NK-92 (cell line): Measurements from ENCODE around the gene NCAN.
"Not testable (repeated sequence)": the region's sequence is repeated elsewhere in the genome, so short reads cannot be mapped to it uniquely, and the experiment has no call there.

ENCODE experiments used
- DNase-seq: peaks from one replicate; lab custom pipeline; 2025; ENCODE audit not compliant: unreplicated experiment; lab: John Stamatoyannopoulos, UW

The NCAN gene

DNA sequence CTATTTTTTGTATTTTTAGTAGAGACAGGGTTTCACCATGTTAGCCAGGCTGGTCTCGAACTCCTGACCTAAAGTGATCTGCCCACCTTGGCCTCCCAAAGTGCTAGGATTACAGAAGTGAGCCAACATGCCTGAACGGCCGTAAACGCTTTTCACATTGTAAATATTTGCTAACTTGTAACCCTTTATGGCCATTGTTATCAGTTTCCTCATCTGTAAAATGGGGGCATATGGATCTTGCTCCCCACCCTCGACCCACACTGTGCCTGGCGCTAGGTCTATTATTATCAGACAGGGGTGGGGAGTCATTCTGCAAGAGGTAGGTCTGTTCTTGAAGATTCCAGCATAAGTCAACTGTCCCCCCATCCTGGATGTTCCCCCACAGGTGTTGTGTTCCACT lies 11.9 kb downstream of the NCAN start:
- DNase-seq, result no peak

GRCh38 chr19:19224150-19224851 lies 12.5 kb downstream of the NCAN start:
- DNase-seq, result no peak

GRCh38 chr19:19224852-19225494 lies 13.2 kb downstream of the NCAN start:
- no peak for DNase-seq

DNA sequence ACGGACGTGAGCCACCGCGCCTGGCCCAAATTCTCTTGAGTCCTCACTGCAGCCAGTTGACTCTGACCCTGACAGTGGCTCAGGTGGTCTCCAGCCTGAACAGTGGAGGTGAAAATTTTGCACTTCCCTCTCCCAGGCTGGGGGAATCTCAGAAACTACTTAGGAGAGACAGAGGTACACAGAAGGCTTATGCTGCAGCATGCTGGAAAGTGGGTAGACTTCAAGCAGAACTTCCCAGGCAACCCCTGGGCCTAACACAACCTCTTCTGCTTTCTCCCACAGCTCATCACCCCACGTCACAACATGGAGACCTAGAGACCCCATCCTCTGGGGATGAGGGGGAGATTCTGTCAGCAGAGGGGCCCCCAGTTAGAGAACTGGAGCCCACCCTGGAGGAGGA lies 14.4 kb downstream of the NCAN start:
- DNase-seq, result no peak

GRCh38 chr19:19226663-19227062 lies 14.9 kb downstream of the NCAN start:
- no peak for DNase-seq

- no peak for DNase-seq
Measured at GRCh38 chr19:19227217-19227616, 15.5 kb downstream of the NCAN start.

- no peak for DNase-seq
Measured at GRCh38 chr19:19229701-19230100, 17.9 kb downstream of the NCAN start.

GRCh38 chr19:19230999-19231398 lies 19.2 kb downstream of the NCAN start:
- DNase-seq, result no peak

DNA sequence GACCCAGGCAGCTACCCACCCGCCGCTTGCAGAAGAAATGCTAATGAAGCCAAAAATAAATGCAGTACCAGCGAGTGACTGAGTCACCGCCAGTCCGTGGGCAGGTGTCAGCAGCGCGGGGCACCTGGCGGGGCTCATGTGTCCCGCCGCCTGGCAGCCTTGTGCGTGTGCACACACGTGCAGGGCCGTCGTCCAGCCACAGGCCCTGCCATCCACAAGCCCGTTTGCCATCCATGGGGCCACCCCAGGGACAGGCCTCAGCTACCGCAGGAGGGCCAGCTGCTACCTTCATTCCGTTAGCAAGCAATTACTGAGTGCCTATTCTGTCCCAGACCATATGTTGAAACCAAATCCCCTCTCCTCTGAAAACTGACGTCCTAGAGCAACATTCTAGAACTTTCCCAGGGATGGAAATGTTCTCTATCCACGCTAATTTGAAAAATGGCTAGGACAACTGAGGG lies 20.5 kb downstream of the NCAN start:
- no peak for DNase-seq

DNA sequence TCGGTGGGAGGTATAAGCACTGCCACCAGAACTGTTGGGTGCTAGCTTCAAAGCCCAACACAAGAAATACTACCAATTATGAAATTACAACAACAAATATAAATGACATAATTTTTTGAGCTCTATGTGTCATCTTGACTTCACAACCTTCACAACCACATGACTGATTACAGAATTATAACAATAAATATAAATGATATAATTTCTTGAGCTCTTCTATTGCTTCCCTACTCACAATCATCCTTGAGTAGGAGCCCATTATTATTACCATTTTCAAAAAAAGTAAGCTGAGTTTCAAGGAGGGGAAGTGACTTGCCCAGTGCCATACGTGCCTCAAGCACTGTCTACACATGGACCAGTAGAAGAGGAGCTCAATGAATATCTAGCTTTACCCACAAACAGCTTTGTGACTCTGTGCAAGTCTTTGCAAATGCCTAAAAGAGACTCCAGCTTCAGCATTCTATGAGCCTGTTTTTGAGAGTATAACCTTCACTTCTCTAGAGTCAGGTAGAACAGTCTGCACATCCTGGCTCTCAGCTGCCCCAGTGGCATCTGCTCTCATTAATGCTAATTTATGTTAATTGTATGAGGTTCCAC lies 22.6 kb downstream of the NCAN start:
- no peak for DNase-seq

DNA sequence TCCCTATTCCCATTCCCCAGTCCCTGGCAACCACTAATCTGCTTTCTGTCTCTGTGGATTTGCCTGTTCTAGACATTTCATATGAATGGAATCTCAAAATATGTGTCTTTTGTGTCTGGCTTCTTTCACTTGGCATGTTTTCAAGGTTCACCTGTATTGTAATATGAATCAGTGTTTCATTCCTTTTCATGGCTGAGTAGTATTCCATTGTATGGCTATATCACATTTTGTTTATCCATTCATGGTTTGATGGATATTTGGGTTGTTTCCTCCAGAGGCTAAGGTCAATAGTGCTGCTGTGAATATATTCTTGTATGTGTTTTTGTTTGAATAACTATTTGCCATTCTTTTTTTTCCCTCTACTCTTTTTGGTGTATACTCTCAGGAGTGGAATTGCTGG lies 24.4 kb downstream of the NCAN start:
- no peak for DNase-seq

GRCh38 chr19:19238126-19238894 lies 26.6 kb downstream of the NCAN start:
- DNase-seq, result no peak

GRCh38 chr19:19239675-19240074 lies 27.9 kb downstream of the NCAN start:
- no peak for DNase-seq

DNA sequence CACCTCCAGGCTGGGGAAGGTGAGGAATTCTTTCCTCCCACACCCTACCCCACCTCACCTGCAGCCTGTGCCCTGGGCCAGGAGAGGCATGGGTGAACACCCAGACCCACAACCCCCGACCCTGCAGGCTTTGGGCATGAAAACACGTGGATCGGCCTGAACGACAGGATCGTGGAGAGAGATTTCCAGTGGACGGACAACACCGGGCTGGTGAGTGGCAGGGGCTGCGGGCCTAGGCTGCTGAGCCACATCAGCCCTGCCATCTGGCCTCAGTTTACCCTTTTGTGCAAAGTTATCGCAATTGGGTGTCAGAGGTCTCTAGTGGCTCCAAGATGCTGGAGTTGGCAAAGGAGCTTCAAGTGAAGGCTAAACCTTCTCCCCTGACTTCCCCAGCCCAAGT lies 28.7 kb downstream of the NCAN start:
- no peak for DNase-seq

GRCh38 chr19:19250196-19250801 lies 38.5 kb downstream of the NCAN start:
- no peak for DNase-seq

GRCh38 chr19:19253409-19253808 lies 41.7 kb downstream of the NCAN start:
- not testable (repeated sequence) for DNase-seq

- no peak for DNase-seq
Measured at GRCh38 chr19:19256072-19256969, 44.6 kb downstream of the NCAN start.

GRCh38 chr19:19257137-19257536 lies 45.4 kb downstream of the NCAN start:
- DNase-seq, result no peak

DNA sequence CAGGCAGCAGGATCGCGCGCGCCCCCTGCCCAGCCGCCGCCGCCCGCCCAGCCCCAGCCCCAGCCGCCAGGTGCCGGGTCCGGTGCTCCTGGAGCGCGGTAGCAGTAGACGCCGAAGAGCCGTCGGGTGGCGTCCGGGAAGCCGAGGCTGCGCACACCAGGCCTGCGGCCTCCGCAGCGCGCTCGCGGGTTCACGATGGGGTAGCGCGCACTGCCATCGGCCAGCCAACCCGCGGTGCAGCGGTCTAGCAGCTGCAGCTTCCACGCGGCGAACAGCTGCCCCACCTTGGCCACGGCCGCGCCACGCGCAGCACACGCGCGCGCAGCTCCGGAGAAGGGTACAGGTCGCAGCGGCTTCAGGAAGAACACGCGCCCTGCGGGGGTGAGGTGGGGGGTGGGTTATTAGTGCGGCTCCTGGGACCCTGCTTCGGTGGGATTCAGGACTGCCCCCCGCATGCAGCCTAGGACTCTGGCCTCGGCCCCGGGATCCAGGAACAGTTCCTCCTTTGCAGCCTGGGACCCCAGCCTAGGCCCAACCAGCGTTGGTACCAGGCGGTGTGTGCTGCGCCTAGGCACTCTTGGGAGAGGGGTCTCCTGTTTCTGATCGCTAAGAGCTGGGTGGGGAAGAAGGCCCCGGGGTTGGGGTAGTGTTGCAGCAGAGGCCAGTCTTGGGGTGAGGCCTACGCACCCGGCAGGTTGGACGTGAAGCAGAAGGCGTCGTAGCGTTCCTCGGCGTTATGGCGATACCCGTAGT lies 46.3 kb downstream of the NCAN start:
- DNase-seq, result no peak
